Caco-2 (cell line): ENCODE data around the gene ERC2. TPM values are rescaled to one million over a fixed set of nuclear protein-coding genes. Genes with fewer than 3 reads are reported as not detected.

ENCODE experiments used
- BruUV-seq: library from RNA; stranded (reverse); fragments of 400-500 nt; replicated peaks from 2 replicates; lab custom pipeline; 2021; lab: Mats Ljungman, UMichigan
- CTCF ChIA-PET: fragments of 300-600 bp; sonication (Branson Sonifier 250); formaldehyde crosslinking; loops from one replicate; lab custom pipeline; 2022; ENCODE audit warnings: antibody characterized with exemption; lab: Charles Lee
- POLR2A ChIA-PET: fragments of 300-600 bp; sonication (Branson Sonifier 250); formaldehyde crosslinking; loops from one replicate; lab custom pipeline; 2022; ENCODE audit warnings: antibody characterized with exemption; lab: Charles Lee
- DNase-seq, 2 experiments: peaks; one replicate each; pipeline versions ENCODE4 v3.0.0 to v3.0.0-alpha.2; 2020 to 2022
- H3K27me3 ChIP-seq: replicated peaks from 2 replicates; pipeline ENCODE4 v1.6.0; 2011; ENCODE audit warnings: low read length; ENCODE audit not compliant: control insufficient read depth, insufficient read depth
- H3K36me3 ChIP-seq: 2 replicates; pipeline ENCODE4 v1.5.1; 2011; ENCODE audit warnings: low read length; ENCODE audit not compliant: control insufficient read depth, insufficient read depth
- H3K4me1 ChIP-seq: fragments of 250-450 bp; sonication (Bioruptor Pico); 2 replicates; pipeline ENCODE4 v1.5.1; 2020; ENCODE audit warnings: mild to moderate bottlenecking
- H3K4me3 ChIP-seq: 2 replicates; pipeline ENCODE4 v1.5.1; 2011; ENCODE audit warnings: low read depth, mild to moderate bottlenecking, control low read depth, low read length
- H3K9me3 ChIP-seq: fragments of 250-450 bp; sonication (Bioruptor Pico); 2 replicates; pipeline ENCODE4 v1.5.1; 2020; ENCODE audit warnings: mild to moderate bottlenecking, moderate library complexity
- H3K27ac Mint-ChIP-seq: one replicate; pipeline ENCODE4 v1.8.0; 2022; ENCODE audit warnings: mixed read lengths; ENCODE audit not compliant: unreplicated experiment
- H3K27me3 Mint-ChIP-seq: one replicate; pipeline ENCODE4 v1.8.0; 2022; ENCODE audit warnings: mixed read lengths; ENCODE audit not compliant: insufficient read depth, unreplicated experiment
- H3K36me3 Mint-ChIP-seq: one replicate; pipeline ENCODE4 v1.8.0; 2022; ENCODE audit warnings: mild to moderate bottlenecking, mixed read lengths; ENCODE audit not compliant: insufficient read depth, unreplicated experiment
- H3K4me1 Mint-ChIP-seq: one replicate; pipeline ENCODE4 v1.8.0; 2022; ENCODE audit warnings: low read depth, mixed read lengths; ENCODE audit not compliant: unreplicated experiment
- H3K4me3 Mint-ChIP-seq: one replicate; pipeline ENCODE4 v1.8.0; 2022; ENCODE audit warnings: mild to moderate bottlenecking, moderate library complexity, mixed read lengths; ENCODE audit not compliant: unreplicated experiment
- H3K9me3 Mint-ChIP-seq: one replicate; pipeline ENCODE4 v1.8.0; 2022; ENCODE audit warnings: mixed read lengths; ENCODE audit not compliant: unreplicated experiment
- intact Hi-C: fragments of 100-400 bp; cut with micrococcal nuclease; formaldehyde crosslinking; loops from one replicate; pipeline ENCODE4 v1.10.0; 2022; ENCODE audit not compliant: unreplicated experiment
- total RNA-seq: library from RNA; stranded (reverse); gene quantifications from 2 replicates; pipeline ENCODE4 v1.2.3, GENCODE V29; 2022
- TF ChIP-seq, protein P1 (sequence below), 2 experiments: fragments of 200-600 bp in 1 of 2; IDR thresholded peaks; 1 replicate in 1 of 2; 2 replicates in 1 of 2; pipeline versions ENCODE4 v1.5.1 to v1.8.0; 2011 to 2022; ENCODE audit warnings: antibody characterized with exemption in 1 of 2, control low read depth in 1 of 2, inconsistent platforms in 1 of 2, low read depth in 1 of 2, low read length in 1 of 2, mild to moderate bottlenecking in 1 of 2, moderate library complexity in 1 of 2; ENCODE audit not compliant: insufficient read depth in 1 of 2, severe bottlenecking in 1 of 2, unreplicated experiment in 1 of 2

The ERC2 gene
- total RNA-seq, 1 experiment from 2014 or later = 0.54 TPM

DNA sequence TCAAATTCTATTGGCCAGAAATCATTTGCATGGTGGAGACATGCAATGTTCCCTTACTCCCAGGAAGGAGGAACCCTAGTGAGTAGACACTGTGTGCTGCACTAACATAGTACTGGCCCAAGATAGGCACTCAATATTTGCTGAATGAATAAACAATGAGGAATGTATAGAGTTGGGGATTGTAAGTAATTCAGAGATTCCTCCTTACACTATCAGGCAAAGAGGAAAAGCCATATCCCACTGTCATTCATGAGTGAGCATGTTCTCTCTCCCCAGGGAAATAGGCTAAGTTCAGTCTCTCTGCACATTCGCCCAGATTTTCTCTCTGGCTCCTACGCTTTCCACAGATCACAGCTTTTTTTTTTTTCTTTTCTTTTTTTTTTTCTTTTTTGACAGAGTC is 826.3 kb downstream of the ERC2 start:
- Mint-ChIP-seq H3K27ac (no peak overlapping the region), H3K4me3 (no peak overlapping the region), H3K27me3 (peaks cover 5% of the 10 kb centered on the region), H3K36me3 (no peaks in the 10 kb centered on the region), H3K9me3 (no peaks in the 10 kb centered on the region), H3K4me1 (peaks cover 3% of the 10 kb centered on the region)
- TF ChIP-seq, protein P1, sequence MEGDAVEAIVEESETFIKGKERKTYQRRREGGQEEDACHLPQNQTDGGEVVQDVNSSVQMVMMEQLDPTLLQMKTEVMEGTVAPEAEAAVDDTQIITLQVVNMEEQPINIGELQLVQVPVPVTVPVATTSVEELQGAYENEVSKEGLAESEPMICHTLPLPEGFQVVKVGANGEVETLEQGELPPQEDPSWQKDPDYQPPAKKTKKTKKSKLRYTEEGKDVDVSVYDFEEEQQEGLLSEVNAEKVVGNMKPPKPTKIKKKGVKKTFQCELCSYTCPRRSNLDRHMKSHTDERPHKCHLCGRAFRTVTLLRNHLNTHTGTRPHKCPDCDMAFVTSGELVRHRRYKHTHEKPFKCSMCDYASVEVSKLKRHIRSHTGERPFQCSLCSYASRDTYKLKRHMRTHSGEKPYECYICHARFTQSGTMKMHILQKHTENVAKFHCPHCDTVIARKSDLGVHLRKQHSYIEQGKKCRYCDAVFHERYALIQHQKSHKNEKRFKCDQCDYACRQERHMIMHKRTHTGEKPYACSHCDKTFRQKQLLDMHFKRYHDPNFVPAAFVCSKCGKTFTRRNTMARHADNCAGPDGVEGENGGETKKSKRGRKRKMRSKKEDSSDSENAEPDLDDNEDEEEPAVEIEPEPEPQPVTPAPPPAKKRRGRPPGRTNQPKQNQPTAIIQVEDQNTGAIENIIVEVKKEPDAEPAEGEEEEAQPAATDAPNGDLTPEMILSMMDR (IDR thresholded peaks at IDR 0.05; ENCODE audit: insufficient read depth in 1 of 2, low read depth in 1 of 2, low read length in 1 of 2, severe bottlenecking in 1 of 2, unreplicated experiment in 1 of 2) = no peak
- Histone ChIP-seq H3K9me3 (no peaks in the 10 kb centered on the region), H3K4me3 (no peak overlapping the region), H3K4me1 (no peaks in the 10 kb centered on the region), H3K36me3 (no peaks in the 10 kb centered on the region), H3K27me3 (no peaks in the 10 kb centered on the region)
- CTCF ChIA-PET = no interaction called here
- intact Hi-C loops = no loop called here
- POLR2A ChIA-PET = no interaction called here
- no TSS peak for BruUV-seq
- no peak for DNase-seq

DNA sequence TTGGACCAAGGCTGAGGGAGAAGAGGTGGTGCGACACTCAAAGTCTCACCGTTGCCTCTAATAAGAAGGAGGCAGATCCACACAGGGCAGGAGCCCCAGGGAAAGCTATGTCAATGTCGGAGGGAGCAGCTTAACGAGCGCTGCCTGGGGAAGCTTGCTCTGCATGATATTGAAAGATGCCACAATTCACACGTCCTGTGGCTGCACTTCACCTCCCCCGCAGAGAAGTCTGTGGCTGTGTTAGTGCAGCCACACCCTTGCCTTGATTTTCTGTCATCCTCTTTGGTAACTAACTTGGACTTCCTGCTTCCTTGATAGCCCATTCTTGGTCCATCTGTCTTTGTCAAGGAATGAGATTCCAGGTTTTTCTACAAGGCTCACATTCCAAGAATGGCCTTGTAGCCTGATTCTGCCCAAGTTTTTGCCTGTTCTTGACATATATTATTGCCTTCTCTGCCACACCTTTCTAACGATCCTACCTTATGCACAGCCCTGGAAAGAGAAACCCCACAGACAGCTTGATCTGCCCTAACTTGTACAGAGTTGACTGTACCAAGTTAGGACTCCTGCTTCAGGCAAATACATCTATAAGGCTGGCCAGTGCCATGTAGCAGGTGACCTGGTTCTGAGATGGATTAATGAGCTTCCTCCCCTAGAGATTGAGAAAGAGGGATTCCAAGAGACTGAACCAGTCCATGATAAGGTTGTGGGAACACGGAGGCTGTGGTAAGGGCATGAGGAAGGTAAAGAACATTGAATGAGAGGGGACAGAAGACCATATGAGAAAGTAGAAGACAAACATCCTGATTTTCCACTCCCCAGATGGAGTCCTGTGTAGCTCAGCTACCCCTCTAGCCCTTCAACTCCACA is 828.1 kb downstream of the ERC2 start:
- no peak overlapping the region for H3K27ac Mint-ChIP-seq
- no TSS peak for BruUV-seq

DNA sequence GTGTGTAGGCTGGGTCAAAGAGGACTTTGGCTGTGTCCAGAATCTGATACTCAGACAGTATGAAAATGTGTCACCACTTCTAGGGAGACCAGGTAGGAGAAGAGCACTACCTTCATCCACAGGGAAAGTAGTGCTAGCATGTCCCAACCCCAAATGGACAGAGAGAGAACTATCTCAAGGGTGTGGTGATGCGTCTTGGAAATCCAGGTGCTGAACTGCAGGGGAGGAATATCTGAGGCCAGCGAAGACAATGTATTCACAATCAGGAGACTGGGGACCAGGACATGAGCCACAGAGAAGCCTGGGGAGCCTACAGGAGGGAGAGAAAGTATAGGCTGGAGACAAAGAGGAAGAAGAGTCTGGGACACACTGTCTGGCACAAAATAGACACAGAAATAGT is 829.1 kb downstream of the ERC2 start:
- no peak for DNase-seq
- Histone ChIP-seq H3K36me3 (no peaks in the 10 kb centered on the region), H3K4me3 (no peak overlapping the region), H3K27me3 (no peaks in the 10 kb centered on the region), H3K9me3 (no peaks in the 10 kb centered on the region), H3K4me1 (no peaks in the 10 kb centered on the region)
- no peaks in the 10 kb centered on the region for H3K4me1 Mint-ChIP-seq
- TF ChIP-seq, protein P1 (IDR thresholded peaks at IDR 0.05; ENCODE audit: insufficient read depth in 1 of 2, low read depth in 1 of 2, low read length in 1 of 2, severe bottlenecking in 1 of 2, unreplicated experiment in 1 of 2) = no peak
- no peak overlapping the region for H3K4me3 Mint-ChIP-seq
- ChIA-PET CTCF (no interaction called here), POLR2A (no interaction called here)
- no TSS peak for BruUV-seq
- no peaks in the 10 kb centered on the region for H3K9me3 Mint-ChIP-seq
- no peaks in the 10 kb centered on the region for H3K36me3 Mint-ChIP-seq
- intact Hi-C loops = no loop called here
- H3K27ac Mint-ChIP-seq = no peak overlapping the region
- H3K27me3 Mint-ChIP-seq = peaks cover 5% of the 10 kb centered on the region

More for the DNA sequence above, 828.1 kb downstream of the ERC2 start:
- no peak for DNase-seq
- Histone ChIP-seq H3K4me1 (no peaks in the 10 kb centered on the region), H3K4me3 (no peak overlapping the region), H3K9me3 (no peaks in the 10 kb centered on the region), H3K36me3 (no peaks in the 10 kb centered on the region), H3K27me3 (no peaks in the 10 kb centered on the region)
- H3K4me3 Mint-ChIP-seq = no peak overlapping the region
- no peaks in the 10 kb centered on the region for H3K9me3 Mint-ChIP-seq
- TF ChIP-seq, protein P1 (IDR thresholded peaks at IDR 0.05; ENCODE audit: insufficient read depth in 1 of 2, low read depth in 1 of 2, low read length in 1 of 2, severe bottlenecking in 1 of 2, unreplicated experiment in 1 of 2) = no peak
- no peaks in the 10 kb centered on the region for H3K4me1 Mint-ChIP-seq
- intact Hi-C loops = no loop called here
- ChIA-PET CTCF (no interaction called here), POLR2A (no interaction called here)
- no peaks in the 10 kb centered on the region for H3K36me3 Mint-ChIP-seq
- peaks cover 5% of the 10 kb centered on the region for H3K27me3 Mint-ChIP-seq
